Caco-2 (cell line): Measurements from ENCODE around the gene RBM5. TPM values are rescaled to one million over a fixed set of nuclear protein-coding genes. Genes with fewer than 3 reads are reported as not detected.

Experiments used
- BruUV-seq: library from RNA; stranded (reverse); fragments of 400-500 nt; replicated peaks from 2 replicates; lab custom pipeline; 2021; lab: Mats Ljungman, UMichigan
- CTCF ChIA-PET: fragments of 300-600 bp; sonication (Branson Sonifier 250); formaldehyde crosslinking; loops from one replicate; lab custom pipeline; 2022; ENCODE audit warnings: antibody characterized with exemption; lab: Charles Lee
- POLR2A ChIA-PET: fragments of 300-600 bp; sonication (Branson Sonifier 250); formaldehyde crosslinking; loops from one replicate; lab custom pipeline; 2022; ENCODE audit warnings: antibody characterized with exemption; lab: Charles Lee
- DNase-seq, 2 experiments: peaks; one replicate each; pipeline versions ENCODE4 v3.0.0 to v3.0.0-alpha.2; 2020 to 2022
- H3K27me3 ChIP-seq: replicated peaks from 2 replicates; pipeline ENCODE4 v1.6.0; 2011; ENCODE audit warnings: low read length; ENCODE audit not compliant: control insufficient read depth, insufficient read depth
- H3K36me3 ChIP-seq: 2 replicates; pipeline ENCODE4 v1.5.1; 2011; ENCODE audit warnings: low read length; ENCODE audit not compliant: control insufficient read depth, insufficient read depth
- H3K4me1 ChIP-seq: fragments of 250-450 bp; sonication (Bioruptor Pico); 2 replicates; pipeline ENCODE4 v1.5.1; 2020; ENCODE audit warnings: mild to moderate bottlenecking
- H3K4me3 ChIP-seq: 2 replicates; pipeline ENCODE4 v1.5.1; 2011; ENCODE audit warnings: low read depth, mild to moderate bottlenecking, control low read depth, low read length
- H3K9me3 ChIP-seq: fragments of 250-450 bp; sonication (Bioruptor Pico); 2 replicates; pipeline ENCODE4 v1.5.1; 2020; ENCODE audit warnings: mild to moderate bottlenecking, moderate library complexity
- H3K27ac Mint-ChIP-seq: one replicate; pipeline ENCODE4 v1.8.0; 2022; ENCODE audit warnings: mixed read lengths; ENCODE audit not compliant: unreplicated experiment
- H3K27me3 Mint-ChIP-seq: one replicate; pipeline ENCODE4 v1.8.0; 2022; ENCODE audit warnings: mixed read lengths; ENCODE audit not compliant: insufficient read depth, unreplicated experiment
- H3K36me3 Mint-ChIP-seq: one replicate; pipeline ENCODE4 v1.8.0; 2022; ENCODE audit warnings: mild to moderate bottlenecking, mixed read lengths; ENCODE audit not compliant: insufficient read depth, unreplicated experiment
- H3K4me1 Mint-ChIP-seq: one replicate; pipeline ENCODE4 v1.8.0; 2022; ENCODE audit warnings: low read depth, mixed read lengths; ENCODE audit not compliant: unreplicated experiment
- H3K4me3 Mint-ChIP-seq: one replicate; pipeline ENCODE4 v1.8.0; 2022; ENCODE audit warnings: mild to moderate bottlenecking, moderate library complexity, mixed read lengths; ENCODE audit not compliant: unreplicated experiment
- H3K9me3 Mint-ChIP-seq: one replicate; pipeline ENCODE4 v1.8.0; 2022; ENCODE audit warnings: mixed read lengths; ENCODE audit not compliant: unreplicated experiment
- intact Hi-C: fragments of 100-400 bp; cut with micrococcal nuclease; formaldehyde crosslinking; loops from one replicate; pipeline ENCODE4 v1.10.0; 2022; ENCODE audit not compliant: unreplicated experiment
- total RNA-seq: library from RNA; stranded (reverse); gene quantifications from 2 replicates; pipeline ENCODE4 v1.2.3, GENCODE V29; 2022
- TF ChIP-seq, protein P1 (sequence below), 2 experiments: fragments of 200-600 bp in 1 of 2; IDR thresholded peaks; 1 replicate in 1 of 2; 2 replicates in 1 of 2; pipeline versions ENCODE4 v1.5.1 to v1.8.0; 2011 to 2022; ENCODE audit warnings: antibody characterized with exemption in 1 of 2, control low read depth in 1 of 2, inconsistent platforms in 1 of 2, low read depth in 1 of 2, low read length in 1 of 2, mild to moderate bottlenecking in 1 of 2, moderate library complexity in 1 of 2; ENCODE audit not compliant: insufficient read depth in 1 of 2, severe bottlenecking in 1 of 2, unreplicated experiment in 1 of 2

Gene RBM5
- total RNA-seq, 1 experiment from 2014 or later, result 145 TPM

DNA sequence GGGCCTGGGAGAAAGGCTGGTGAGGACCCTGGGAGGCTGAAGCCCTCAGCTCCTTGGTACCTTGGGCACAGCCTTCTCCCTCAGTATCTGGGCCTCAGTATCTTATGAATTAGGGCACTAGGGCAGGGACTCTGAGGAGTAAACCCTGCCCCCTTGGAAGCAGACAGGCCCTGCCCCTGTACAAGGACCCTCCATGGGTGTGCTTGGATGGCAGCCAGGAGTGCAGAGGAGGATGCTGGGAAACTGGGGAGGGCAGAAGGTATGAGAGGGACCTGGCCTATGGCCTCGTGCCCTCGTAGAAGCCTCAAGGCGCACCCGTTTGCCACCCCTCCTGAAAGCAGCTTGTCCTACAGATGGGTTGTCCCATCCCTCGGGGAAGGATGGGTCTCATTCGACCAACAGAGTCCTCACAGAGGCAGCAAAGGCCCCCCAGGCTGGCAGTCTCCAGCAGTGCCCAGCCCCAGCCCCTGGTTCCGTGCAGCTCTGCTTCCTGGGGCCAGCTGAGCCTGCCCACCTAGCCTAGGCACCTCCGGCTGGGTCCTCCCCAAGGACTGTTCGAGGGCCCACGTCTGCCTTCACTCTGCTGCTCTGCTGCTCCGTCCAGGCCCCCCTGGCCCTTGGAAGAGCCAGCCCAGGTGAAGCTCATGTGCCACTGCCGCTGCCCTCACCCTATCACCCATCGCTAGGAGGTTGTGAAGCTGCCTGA lies 51.2 kb downstream of the RBM5 start:
- H3K36me3 Mint-ChIP-seq, result no peaks in the 10 kb centered on the region
- no peak overlapping the region for H3K4me3 Mint-ChIP-seq
- CTCF ChIA-PET, result no interaction called here
- Histone ChIP-seq H3K36me3 (no peaks in the 10 kb centered on the region), H3K4me3 (no peak overlapping the region), H3K9me3 (no peaks in the 10 kb centered on the region), H3K4me1 (no peaks in the 10 kb centered on the region), H3K27me3 (no peaks in the 10 kb centered on the region)
- H3K9me3 Mint-ChIP-seq, result no peaks in the 10 kb centered on the region
- no peaks in the 10 kb centered on the region for H3K4me1 Mint-ChIP-seq
- no peak for DNase-seq
- H3K27me3 Mint-ChIP-seq, result no peaks in the 10 kb centered on the region
- no TSS peak for BruUV-seq
- TF ChIP-seq, protein P1, sequence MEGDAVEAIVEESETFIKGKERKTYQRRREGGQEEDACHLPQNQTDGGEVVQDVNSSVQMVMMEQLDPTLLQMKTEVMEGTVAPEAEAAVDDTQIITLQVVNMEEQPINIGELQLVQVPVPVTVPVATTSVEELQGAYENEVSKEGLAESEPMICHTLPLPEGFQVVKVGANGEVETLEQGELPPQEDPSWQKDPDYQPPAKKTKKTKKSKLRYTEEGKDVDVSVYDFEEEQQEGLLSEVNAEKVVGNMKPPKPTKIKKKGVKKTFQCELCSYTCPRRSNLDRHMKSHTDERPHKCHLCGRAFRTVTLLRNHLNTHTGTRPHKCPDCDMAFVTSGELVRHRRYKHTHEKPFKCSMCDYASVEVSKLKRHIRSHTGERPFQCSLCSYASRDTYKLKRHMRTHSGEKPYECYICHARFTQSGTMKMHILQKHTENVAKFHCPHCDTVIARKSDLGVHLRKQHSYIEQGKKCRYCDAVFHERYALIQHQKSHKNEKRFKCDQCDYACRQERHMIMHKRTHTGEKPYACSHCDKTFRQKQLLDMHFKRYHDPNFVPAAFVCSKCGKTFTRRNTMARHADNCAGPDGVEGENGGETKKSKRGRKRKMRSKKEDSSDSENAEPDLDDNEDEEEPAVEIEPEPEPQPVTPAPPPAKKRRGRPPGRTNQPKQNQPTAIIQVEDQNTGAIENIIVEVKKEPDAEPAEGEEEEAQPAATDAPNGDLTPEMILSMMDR (IDR thresholded peaks at IDR 0.05; ENCODE audit: insufficient read depth in 1 of 2, low read depth in 1 of 2, low read length in 1 of 2, severe bottlenecking in 1 of 2, unreplicated experiment in 1 of 2), result no peak
- H3K27ac Mint-ChIP-seq, result no peak overlapping the region
- POLR2A ChIA-PET, result no interaction called here
- intact Hi-C loops, result no loop called here

DNA sequence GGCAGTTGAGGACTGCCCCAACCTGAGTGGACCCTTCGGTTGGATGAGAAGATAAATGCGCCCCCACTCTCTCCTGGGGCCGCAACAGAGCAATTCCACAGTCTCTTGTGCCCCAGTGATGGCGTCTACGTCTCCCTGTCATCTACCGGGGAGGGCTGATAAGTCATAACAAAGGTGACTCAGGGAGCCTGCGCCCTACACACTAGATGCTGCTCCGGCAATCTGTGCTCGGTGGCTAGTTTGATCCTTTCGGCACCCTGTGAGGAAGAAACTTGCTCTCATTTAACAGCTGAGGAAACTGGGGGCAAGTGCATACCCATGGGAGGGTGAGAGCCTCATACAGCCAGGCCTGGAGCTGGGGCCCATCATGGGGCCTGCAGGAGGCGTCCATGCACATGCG lies 52.3 kb downstream of the RBM5 start:
- no peak for DNase-seq
- Mint-ChIP-seq H3K27ac (no peak overlapping the region), H3K9me3 (no peaks in the 10 kb centered on the region), H3K4me1 (no peaks in the 10 kb centered on the region), H3K27me3 (no peaks in the 10 kb centered on the region), H3K4me3 (no peak overlapping the region), H3K36me3 (no peaks in the 10 kb centered on the region)
- BruUV-seq, result no TSS peak
- H3K4me3 ChIP-seq, result no peak overlapping the region
- CTCF ChIA-PET, result no interaction called here
- no peaks in the 10 kb centered on the region for H3K36me3 ChIP-seq
- H3K27me3 ChIP-seq, result no peaks in the 10 kb centered on the region
- TF ChIP-seq, protein P1 (IDR thresholded peaks at IDR 0.05; ENCODE audit: insufficient read depth in 1 of 2, low read depth in 1 of 2, low read length in 1 of 2, severe bottlenecking in 1 of 2, unreplicated experiment in 1 of 2), result no peak
- intact Hi-C loops, result no loop called here
- no peaks in the 10 kb centered on the region for H3K4me1 ChIP-seq
- no peaks in the 10 kb centered on the region for H3K9me3 ChIP-seq
- POLR2A ChIA-PET, result no interaction called here

DNA sequence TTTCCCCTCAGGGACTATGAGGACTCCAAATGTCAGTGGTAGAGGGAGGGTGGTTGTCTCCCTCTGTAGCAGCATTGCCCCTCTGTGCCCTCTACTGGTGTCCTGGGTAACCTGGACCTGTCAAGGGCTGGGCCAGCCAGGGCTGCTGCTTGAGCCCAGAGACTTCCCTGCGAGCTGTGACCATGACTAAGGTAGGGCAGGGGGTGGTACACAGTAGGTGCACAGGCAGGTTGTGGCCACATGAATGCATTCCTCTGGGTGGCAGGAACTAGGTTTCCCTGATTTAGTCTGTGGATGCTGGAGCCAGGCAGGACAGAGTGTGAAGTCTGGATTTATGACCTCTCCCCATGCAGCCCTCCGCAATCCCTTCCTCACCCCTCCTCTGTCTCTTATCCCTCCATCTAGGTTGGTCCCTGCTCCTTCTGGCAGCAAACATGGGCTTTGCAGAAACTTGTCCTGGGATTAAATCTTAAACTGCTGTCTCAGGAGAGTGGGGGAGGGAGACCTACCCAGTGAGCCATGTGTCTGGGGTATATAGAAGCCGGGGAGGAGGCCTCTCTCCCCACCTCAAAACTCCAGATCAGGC lies 57.7 kb downstream of the RBM5 start:
- TF ChIP-seq, protein P1 (IDR thresholded peaks at IDR 0.05; ENCODE audit: insufficient read depth in 1 of 2, low read depth in 1 of 2, low read length in 1 of 2, severe bottlenecking in 1 of 2, unreplicated experiment in 1 of 2), result peak in 1 of 2 experiments; percentile 27
- no peak overlapping the region for H3K4me3 Mint-ChIP-seq
- no peaks in the 10 kb centered on the region for H3K36me3 Mint-ChIP-seq
- no peaks in the 10 kb centered on the region for H3K4me1 ChIP-seq
- H3K27ac Mint-ChIP-seq, result no peak overlapping the region
- H3K27me3 ChIP-seq, result no peaks in the 10 kb centered on the region
- H3K36me3 ChIP-seq, result no peaks in the 10 kb centered on the region
- no peaks in the 10 kb centered on the region for H3K9me3 Mint-ChIP-seq
- no peak for DNase-seq
- no TSS peak for BruUV-seq
- no peaks in the 10 kb centered on the region for H3K27me3 Mint-ChIP-seq
- no peak overlapping the region for H3K4me3 ChIP-seq
- ChIA-PET POLR2A (no interaction called here), CTCF (interaction anchor here (0.6 kb wide), 1 partner anchor 20 kb away, joined by 3 read pairs; no protein-coding TSS in a partner anchor)
- intact Hi-C loops, result no loop called here
- no peaks in the 10 kb centered on the region for H3K9me3 ChIP-seq
- peaks cover 10% of the 10 kb centered on the region for H3K4me1 Mint-ChIP-seq
